ENCODE results near the gene IGSF8. TPM values are rescaled to one million over a fixed set of nuclear protein-coding genes. Genes with fewer than 3 reads are reported as not detected.
A peak's percentile ranks its signal among the peaks of the same experiment; 100 is the strongest.

Gene IGSF8
- total and polyA plus RNA-seq, 3 experiments from 2014 or later: 39.5 to 59.2 (median 42.7) TPM

DNA sequence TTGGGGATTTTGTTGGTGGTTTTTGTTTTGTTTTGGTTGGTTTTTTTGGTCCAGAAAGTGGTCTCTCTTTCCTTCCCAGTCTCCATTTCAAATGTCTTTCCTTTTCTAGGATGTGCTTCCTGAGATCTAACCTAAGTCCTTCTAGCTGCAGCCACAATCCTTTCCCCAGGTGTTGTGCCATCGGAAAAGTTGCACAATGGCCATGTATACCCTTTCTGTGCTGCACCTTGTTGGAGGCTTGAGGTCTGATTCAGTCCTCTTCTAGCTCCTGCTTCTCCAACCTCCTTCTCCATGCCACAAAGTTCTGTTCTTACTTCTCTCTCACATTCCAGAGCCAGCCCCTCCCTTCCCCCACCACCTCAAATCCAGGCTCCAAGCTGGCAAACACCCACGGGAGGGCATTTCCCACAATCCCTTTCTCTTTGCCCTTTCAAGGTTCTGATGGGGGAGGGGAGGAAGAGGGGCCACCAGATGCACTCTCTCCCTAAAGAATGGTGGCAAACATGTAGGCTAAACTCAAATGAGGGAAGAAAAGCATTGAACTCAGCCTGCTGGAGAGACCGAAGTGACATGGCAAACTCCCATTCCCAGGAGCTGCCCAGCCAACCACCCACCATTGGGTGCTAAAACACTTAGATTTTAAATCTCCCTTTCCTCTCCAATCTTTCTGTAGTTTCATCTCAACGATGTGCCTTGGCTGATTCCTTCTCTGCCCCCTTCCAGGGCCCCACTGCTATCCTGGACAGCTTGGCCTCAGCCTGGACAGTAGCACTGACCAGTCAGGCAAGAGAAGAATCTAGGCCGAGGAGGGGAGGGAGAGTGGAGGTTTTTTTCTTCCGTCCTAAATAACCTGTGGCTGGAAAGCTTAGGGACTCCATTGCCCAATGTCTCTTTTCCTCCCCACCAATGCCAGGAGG is 31.3 kb downstream of the IGSF8 start:
- H3K4me3 Mint-ChIP-seq: no peak overlapping the region
- POLR2A ChIA-PET: no interaction called here
- no peaks in the 10 kb centered on the region for H3K36me3 Mint-ChIP-seq
- no peak overlapping the region for H3K27ac ChIP-seq (ENCODE audit: low read depth, low read length)
- H3K36me3 ChIP-seq (ENCODE audit: insufficient read depth, low read length): no peaks in the 10 kb centered on the region
- DNase-seq: no peak
- H3K27ac Mint-ChIP-seq: peak overlapping the region in 1 of 8 donors; percentile 79
- CTCF ChIA-PET: interaction anchor here (1.0 to 3.4 kb wide), 3 partner anchors 12 to 21 kb away, joined by 3 to 18 read pairs (median 15); no protein-coding TSS in a partner anchor
- H3K9me3 ChIP-seq (ENCODE audit: low read length): no peaks in the 10 kb centered on the region
- H3K4me3 ChIP-seq (ENCODE audit: low read length): no peak overlapping the region
- H3K4me1 Mint-ChIP-seq: peaks cover 8 to 13% (median 10%) of the 10 kb centered on the region in 3 donors
- H3K9me3 Mint-ChIP-seq: no peaks in the 10 kb centered on the region
- H3K27me3 Mint-ChIP-seq: peaks cover 27 to 50% of the 10 kb centered on the region in 2 donors
- H3K27me3 ChIP-seq (ENCODE audit: insufficient read depth, low read length, poor library complexity, severe bottlenecking): peaks cover 22% of the 10 kb centered on the region
- H3K4me1 ChIP-seq (ENCODE audit: insufficient read depth, low read length): peaks cover 9% of the 10 kb centered on the region

DNA sequence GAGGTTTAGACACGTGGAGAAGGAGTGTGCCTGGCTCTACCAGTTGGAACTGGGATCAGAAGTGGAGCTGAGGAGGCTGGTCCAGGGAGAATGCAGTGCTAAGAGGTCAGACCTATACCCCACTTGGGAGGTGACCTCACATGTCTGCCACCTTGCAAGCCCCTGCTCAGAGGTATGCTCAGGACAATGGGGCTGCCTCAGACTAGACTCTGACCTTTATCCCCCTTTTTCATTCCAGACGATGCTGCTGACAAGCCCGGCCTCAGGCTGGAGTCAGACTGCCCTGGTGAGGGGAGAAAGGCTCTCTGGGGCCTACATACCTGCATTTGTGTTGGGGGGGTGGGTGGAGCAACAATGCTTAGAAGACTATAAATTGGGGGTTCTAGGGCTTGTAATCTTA is 33.7 kb downstream of the IGSF8 start:
- no peaks in the 10 kb centered on the region for H3K36me3 Mint-ChIP-seq
- H3K27ac ChIP-seq (ENCODE audit: low read depth, low read length): no peak overlapping the region
- peaks cover 19 to 51% of the 10 kb centered on the region in 2 donors for H3K27me3 Mint-ChIP-seq
- H3K36me3 ChIP-seq (ENCODE audit: insufficient read depth, low read length): no peaks in the 10 kb centered on the region
- ChIA-PET POLR2A (no interaction called here), CTCF (interaction anchor here (2.0 kb wide), 1 partner anchor 18 kb away, joined by 9 read pairs; no protein-coding TSS in a partner anchor)
- H3K4me3 ChIP-seq (ENCODE audit: low read length): no peak overlapping the region
- peaks cover 4% of the 10 kb centered on the region for H3K27me3 ChIP-seq (ENCODE audit: insufficient read depth, low read length, poor library complexity, severe bottlenecking)
- DNase-seq: no peak
- no peaks in the 10 kb centered on the region for H3K4me1 ChIP-seq (ENCODE audit: insufficient read depth, low read length)
- no peaks in the 10 kb centered on the region for H3K9me3 ChIP-seq (ENCODE audit: low read length)
- H3K4me3 Mint-ChIP-seq: no peak overlapping the region
- H3K27ac Mint-ChIP-seq: no peak overlapping the region
- H3K4me1 Mint-ChIP-seq: peaks cover 0 to 3% (median 2%) of the 10 kb centered on the region in 3 donors
- no peaks in the 10 kb centered on the region for H3K9me3 Mint-ChIP-seq

DNA sequence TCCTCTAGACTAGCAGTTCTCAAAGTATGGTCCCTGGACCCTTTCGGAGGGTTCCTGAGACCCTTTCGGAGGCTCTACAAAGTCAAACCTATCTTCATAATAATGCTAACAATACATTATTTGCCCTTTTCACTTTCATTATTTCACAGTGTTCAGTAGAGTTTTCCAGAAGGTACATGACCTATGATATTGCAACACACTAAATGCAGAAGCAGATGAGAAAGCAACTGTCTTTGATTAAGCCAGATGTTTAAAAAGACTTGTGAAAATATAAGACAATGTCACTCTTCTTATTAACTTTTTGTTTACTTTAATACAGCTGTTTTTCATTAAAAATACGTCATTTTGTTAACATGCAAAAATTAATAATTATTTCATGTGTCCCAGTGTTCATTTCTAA is 34.3 kb downstream of the IGSF8 start:
- no peaks in the 10 kb centered on the region for H3K9me3 ChIP-seq (ENCODE audit: low read length)
- Mint-ChIP-seq H3K9me3 (no peaks in the 10 kb centered on the region), H3K27ac (no peak overlapping the region), H3K36me3 (peaks cover 0 to 2% (median 0%) of the 10 kb centered on the region in 3 donors), H3K27me3 (peaks cover 20 to 49% of the 10 kb centered on the region in 2 donors), H3K4me1 (no peaks in the 10 kb centered on the region), H3K4me3 (no peak overlapping the region)
- H3K4me3 ChIP-seq (ENCODE audit: low read length): no peak overlapping the region
- H3K4me1 ChIP-seq (ENCODE audit: insufficient read depth, low read length): no peaks in the 10 kb centered on the region
- CTCF ChIA-PET: interaction anchor here (1.3 to 2.0 kb wide), 2 partner anchors 9 to 18 kb away, joined by 5 to 9 read pairs; no protein-coding TSS in a partner anchor
- H3K36me3 ChIP-seq (ENCODE audit: insufficient read depth, low read length): no peaks in the 10 kb centered on the region
- no peak for DNase-seq
- H3K27ac ChIP-seq (ENCODE audit: low read depth, low read length): no peak overlapping the region
- POLR2A ChIA-PET: no interaction called here
- H3K27me3 ChIP-seq (ENCODE audit: insufficient read depth, low read length, poor library complexity, severe bottlenecking): peaks cover 4% of the 10 kb centered on the region

DNA sequence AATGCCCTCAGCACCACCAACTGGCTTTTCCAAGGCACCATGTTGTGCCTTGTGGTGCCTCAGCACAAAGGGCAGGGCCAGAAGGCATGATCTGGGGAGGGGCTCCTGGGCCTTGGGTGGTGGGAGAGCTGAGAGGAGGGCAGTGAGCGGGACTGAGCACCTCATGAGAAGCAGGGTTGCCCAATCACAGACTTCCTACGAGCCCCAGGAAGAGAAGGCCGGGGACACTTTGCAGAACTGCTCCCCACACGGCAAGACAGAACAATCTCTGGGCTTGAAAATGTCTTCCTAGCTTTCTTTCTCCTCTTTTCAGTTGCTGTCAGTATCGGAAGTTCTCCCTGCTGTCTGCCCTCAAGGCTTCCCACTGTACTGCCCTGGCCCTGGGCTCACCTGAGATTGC is 35.2 kb downstream of the IGSF8 start:
- Histone ChIP-seq H3K27ac (ENCODE audit: low read depth, low read length) (no peak overlapping the region), H3K9me3 (ENCODE audit: low read length) (no peaks in the 10 kb centered on the region), H3K4me1 (ENCODE audit: insufficient read depth, low read length) (no peaks in the 10 kb centered on the region), H3K4me3 (ENCODE audit: low read length) (no peak overlapping the region), H3K36me3 (ENCODE audit: insufficient read depth, low read length) (no peaks in the 10 kb centered on the region), H3K27me3 (ENCODE audit: insufficient read depth, low read length, poor library complexity, severe bottlenecking) (peaks cover 4% of the 10 kb centered on the region)
- ChIA-PET CTCF (interaction anchor here (1.3 to 2.0 kb wide), 3 partner anchors 10 to 20 kb away, joined by 5 to 9 read pairs (median 6); no protein-coding TSS in a partner anchor), POLR2A (no interaction called here)
- Mint-ChIP-seq H3K4me3 (no peak overlapping the region), H3K27ac (no peak overlapping the region), H3K27me3 (peaks cover 15 to 50% of the 10 kb centered on the region in 2 donors), H3K36me3 (peaks cover 0 to 2% (median 0%) of the 10 kb centered on the region in 3 donors), H3K4me1 (no peaks in the 10 kb centered on the region), H3K9me3 (no peaks in the 10 kb centered on the region)
- DNase-seq: no peak

DNA sequence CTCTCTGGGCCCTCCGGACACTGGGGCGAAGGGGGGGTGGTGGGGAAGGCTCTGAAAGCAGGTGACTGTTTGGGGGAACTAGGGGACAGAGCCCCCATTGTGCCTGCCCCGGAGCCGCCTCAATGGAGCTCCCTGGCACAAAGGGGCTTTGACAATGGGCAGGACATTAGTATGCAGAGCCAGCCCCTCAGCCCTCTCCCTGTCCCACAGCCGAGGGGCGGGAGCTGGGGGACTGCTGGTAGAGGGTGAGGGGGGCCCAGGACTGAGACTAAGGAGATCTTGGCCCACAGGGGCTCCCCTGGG is 36.2 kb downstream of the IGSF8 start:
- ChIA-PET CTCF (interaction anchor here (1.7 kb wide), 1 partner anchor 21 kb away, joined by 6 read pairs; no protein-coding TSS in a partner anchor), POLR2A (no interaction called here)
- Mint-ChIP-seq H3K4me3 (no peak overlapping the region), H3K36me3 (peaks cover 0 to 2% (median 0%) of the 10 kb centered on the region in 3 donors), H3K9me3 (no peaks in the 10 kb centered on the region), H3K4me1 (no peaks in the 10 kb centered on the region), H3K27me3 (peaks cover 15 to 50% of the 10 kb centered on the region in 2 donors), H3K27ac (no peak overlapping the region)
- Histone ChIP-seq H3K36me3 (ENCODE audit: insufficient read depth, low read length) (no peaks in the 10 kb centered on the region), H3K27me3 (ENCODE audit: insufficient read depth, low read length, poor library complexity, severe bottlenecking) (peaks cover 4% of the 10 kb centered on the region), H3K4me3 (ENCODE audit: low read length) (no peak overlapping the region), H3K9me3 (ENCODE audit: low read length) (no peaks in the 10 kb centered on the region), H3K27ac (ENCODE audit: low read depth, low read length) (no peak overlapping the region), H3K4me1 (ENCODE audit: insufficient read depth, low read length) (no peaks in the 10 kb centered on the region)
- no peak for DNase-seq

DNA sequence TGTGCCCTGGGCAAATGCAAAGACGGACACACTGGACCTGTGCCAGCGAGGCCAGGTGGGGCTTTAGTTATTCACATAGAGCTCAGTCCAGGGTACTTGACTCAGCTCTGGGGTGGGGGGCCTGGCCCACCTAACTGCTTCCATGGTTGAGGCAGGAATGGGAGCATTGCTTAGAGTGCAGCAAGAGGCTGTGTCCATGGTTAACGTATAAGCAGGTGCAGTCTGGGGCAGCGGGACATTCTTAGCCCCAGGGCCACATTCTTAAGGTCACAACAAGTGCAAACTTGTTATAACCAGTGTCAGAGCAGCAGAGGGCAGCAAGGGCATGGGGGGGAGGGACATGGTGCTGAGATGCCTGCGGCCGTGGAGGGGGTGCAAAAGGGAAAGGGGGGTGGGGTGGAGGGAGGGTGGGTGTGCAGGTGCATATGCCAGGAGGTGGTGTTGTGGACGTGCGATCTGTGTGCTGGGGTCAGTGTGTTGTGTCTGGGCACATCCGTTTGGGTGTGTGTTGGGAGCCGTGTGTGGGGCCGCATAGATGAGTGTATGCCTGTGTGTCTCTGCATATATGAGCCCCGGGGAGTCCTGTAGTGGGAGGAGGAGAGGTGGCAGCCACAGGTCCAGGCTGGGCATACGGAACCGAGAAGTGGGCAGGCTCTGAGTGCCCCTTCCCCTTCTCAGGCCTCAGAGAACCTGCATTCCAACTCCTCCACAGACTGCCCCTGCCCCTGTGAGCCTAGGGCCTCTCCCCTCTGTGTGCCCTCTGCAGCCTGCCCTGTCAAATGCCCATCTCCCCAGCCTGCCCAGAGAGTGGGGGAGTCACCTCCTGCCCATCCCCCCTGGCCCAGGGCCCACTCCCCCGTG is 36.8 kb downstream of the IGSF8 start:
- ChIA-PET CTCF (no interaction called here), POLR2A (no interaction called here)
- H3K27ac Mint-ChIP-seq: no peak overlapping the region
- Histone ChIP-seq H3K4me3 (ENCODE audit: low read length) (no peak overlapping the region), H3K9me3 (ENCODE audit: low read length) (no peaks in the 10 kb centered on the region), H3K27ac (ENCODE audit: low read depth, low read length) (no peak overlapping the region), H3K27me3 (ENCODE audit: insufficient read depth, low read length, poor library complexity, severe bottlenecking) (no peaks in the 10 kb centered on the region), H3K36me3 (ENCODE audit: insufficient read depth, low read length) (no peaks in the 10 kb centered on the region), H3K4me1 (ENCODE audit: insufficient read depth, low read length) (no peaks in the 10 kb centered on the region)
- no peaks in the 10 kb centered on the region for H3K4me1 Mint-ChIP-seq
- H3K36me3 Mint-ChIP-seq: peaks cover 0 to 2% (median 0%) of the 10 kb centered on the region in 3 donors
- DNase-seq: no peak
- H3K9me3 Mint-ChIP-seq: no peaks in the 10 kb centered on the region
- H3K4me3 Mint-ChIP-seq: no peak overlapping the region
- H3K27me3 Mint-ChIP-seq: peaks cover 15 to 55% of the 10 kb centered on the region in 2 donors

DNA sequence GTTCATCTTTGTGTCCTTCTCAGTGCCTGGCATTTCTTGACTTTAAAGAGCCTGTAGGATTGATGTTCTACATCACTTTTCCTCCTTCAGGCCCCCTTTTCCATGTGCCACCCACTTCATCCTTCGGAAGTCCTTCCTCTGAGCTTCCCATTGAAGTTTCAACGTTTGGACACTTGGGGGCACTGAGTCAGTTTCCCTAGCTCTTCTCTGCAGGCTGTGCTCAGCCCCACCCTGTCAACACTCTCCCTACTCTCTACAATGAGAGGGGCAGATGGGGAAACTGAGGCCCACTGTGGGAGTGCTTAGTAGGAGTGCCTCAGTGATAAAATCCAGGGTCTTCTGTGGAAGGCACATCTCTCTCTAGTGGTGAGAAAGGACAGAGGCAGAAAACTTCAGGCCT is 40.3 kb downstream of the IGSF8 start:
- Histone ChIP-seq H3K27me3 (ENCODE audit: insufficient read depth, low read length, poor library complexity, severe bottlenecking) (no peaks in the 10 kb centered on the region), H3K27ac (ENCODE audit: low read depth, low read length) (no peak overlapping the region), H3K4me3 (ENCODE audit: low read length) (no peak overlapping the region), H3K36me3 (ENCODE audit: insufficient read depth, low read length) (no peaks in the 10 kb centered on the region), H3K9me3 (ENCODE audit: low read length) (no peaks in the 10 kb centered on the region), H3K4me1 (ENCODE audit: insufficient read depth, low read length) (no peaks in the 10 kb centered on the region)
- H3K27me3 Mint-ChIP-seq: peaks cover 28 to 83% of the 10 kb centered on the region in 2 donors
- no peaks in the 10 kb centered on the region for H3K4me1 Mint-ChIP-seq
- DNase-seq: no peak
- H3K27ac Mint-ChIP-seq: no peak overlapping the region
- ChIA-PET POLR2A (interaction anchor here (0.5 kb wide), 1 partner anchor 1218 kb away, joined by 4 read pairs; no protein-coding TSS in a partner anchor), CTCF (interaction anchor here (1.0 to 3.1 kb wide), 3 partner anchors 12 to 27 kb away, joined by 3 to 10 read pairs (median 6); no protein-coding TSS in a partner anchor)
- H3K36me3 Mint-ChIP-seq: peaks cover 0 to 2% (median 0%) of the 10 kb centered on the region in 3 donors
- H3K4me3 Mint-ChIP-seq: no peak overlapping the region
- H3K9me3 Mint-ChIP-seq: no peaks in the 10 kb centered on the region

All from CD8-positive, alpha-beta memory T cell (primary cell).